Measurements from ENCODE around the gene MRPL12.

MRPL12 gene

GRCh38 chr17:81682565-81683207 is 20.5 kb upstream of the MRPL12 start:
- DNase-seq (ENCODE audit: low read depth, low spot score): no peak

- DNase-seq (ENCODE audit: low read depth, low spot score): no peak
Measured at GRCh38 chr17:81683208-81683583, 20.0 kb upstream of the MRPL12 start.

DNA sequence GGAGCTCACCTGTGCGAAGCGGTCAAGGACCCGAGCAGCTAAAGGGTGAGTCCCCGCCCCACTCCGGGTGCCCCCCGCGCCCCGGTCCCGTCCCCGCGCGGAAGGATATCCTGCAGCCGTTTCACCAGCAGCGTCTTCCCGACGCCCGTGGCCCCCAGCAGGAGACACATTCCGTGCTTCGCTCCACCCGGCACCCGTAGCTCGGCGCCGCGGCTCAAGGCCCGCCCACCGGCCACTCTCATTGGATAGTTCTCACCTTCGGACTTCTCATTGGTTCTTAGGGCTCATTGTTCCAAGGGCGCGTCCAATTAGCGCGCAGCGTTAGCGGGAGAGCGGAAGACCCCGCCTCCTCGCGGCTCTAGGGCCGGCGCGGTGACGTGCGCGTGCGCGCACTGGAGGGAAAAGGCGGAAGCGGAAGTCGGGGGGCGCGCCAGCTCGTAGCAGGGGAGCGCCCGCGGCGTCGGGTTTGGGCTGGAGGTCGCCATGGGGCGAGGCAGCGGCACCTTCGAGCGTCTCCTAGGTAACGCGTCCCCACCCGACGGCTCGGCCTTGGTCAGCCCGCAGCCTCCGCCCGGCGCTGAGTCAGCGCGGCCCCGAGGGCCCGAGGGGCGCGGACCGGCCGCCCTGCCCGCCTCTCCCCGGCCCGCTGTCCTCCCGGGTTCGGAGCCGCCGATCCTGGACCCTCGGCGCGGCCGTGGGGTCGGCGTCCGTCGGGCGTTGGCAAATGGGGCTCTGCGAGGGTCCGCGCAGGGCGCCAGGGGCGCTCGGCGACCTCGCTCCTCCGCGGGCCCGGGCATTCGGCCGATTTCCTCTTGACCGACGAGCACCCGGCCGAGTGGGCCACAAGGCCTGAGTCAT is 19.4 kb upstream of the MRPL12 start, which contains the start of the genes ARL16 and HGS:
Gene ARL16, minus strand, starts transcription at position 214 of the 858 bp plus-strand sequence. Its CDS starts 44 bp downstream, at position 170.
Gene HGS, plus strand, starts transcription at position 428 of the 858 bp plus-strand sequence. Its CDS starts 56 bp downstream, at position 484.
- peak; percentile 100 for DNase-seq (ENCODE audit: low read depth, low spot score)

DNA sequence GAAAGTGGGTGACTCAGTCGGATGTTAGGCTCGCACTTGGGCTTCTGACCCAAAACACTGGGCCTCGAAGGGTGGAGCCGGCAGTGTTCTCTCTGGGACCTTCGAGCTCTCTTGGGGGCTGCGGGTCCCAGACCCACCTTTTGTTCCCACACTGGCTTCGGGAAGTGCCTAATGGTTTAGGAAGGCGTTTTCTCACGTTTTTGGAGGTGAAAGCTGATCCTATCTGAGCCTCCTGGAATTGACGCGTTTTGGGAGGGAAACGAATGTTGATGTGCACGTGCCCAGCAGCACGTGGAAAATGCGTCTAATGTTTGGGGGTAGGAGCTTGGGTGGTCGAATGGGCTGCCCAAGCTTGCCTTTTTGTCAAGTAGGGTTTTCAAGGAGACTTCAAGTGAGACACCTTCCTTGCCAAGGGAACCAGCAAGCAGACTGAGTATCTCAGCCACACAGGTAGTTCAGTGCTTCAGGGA is 18.7 kb upstream of the MRPL12 start:
- no peak for DNase-seq (ENCODE audit: low read depth, low spot score)

DNA sequence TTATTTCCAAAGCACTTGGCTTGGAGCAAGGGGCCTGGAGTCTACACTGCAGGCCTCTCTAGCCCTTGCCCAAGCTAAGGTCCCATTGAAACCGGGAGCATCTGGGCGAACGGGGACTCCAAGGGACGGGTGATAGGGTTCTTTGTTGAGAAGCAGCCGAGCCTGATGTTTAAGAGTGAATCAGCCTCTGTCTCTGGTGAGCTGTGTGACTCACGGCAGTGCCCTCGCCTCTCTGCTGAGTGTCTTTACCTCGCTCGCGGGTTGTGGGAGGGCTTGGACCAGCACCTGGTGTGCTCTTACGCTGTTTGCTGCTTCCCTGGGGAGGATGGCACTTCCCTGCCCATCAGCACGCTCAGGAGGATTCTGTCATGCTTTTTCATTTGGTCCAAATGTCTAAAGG is 18.1 kb upstream of the MRPL12 start:
- no peak for DNase-seq (ENCODE audit: low read depth, low spot score)

GRCh38 chr17:81686614-81687013 is 16.6 kb upstream of the MRPL12 start:
- DNase-seq (ENCODE audit: low read depth, low spot score): no peak

- no peak for DNase-seq (ENCODE audit: low read depth, low spot score)
Measured at GRCh38 chr17:81687770-81688541, 15.2 kb upstream of the MRPL12 start.

DNA sequence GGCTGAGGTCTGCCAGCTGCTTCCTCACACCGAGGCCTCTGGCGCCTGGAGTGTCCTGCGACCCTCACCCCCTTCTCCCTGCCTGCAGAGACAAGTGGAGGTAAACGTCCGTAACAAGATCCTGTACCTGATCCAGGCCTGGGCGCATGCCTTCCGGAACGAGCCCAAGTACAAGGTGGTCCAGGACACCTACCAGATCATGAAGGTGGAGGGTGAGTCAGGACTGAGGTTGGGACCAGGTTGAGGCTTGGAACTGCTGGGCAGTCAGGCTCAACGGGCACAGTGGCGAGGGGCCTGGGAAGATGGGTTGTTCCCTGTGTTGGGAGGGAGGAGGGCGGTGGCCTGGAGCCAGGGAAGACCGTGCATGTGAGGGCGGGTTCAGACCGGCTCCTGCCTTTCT is 14.6 kb upstream of the MRPL12 start:
- no peak for DNase-seq (ENCODE audit: low read depth, low spot score)

DNA sequence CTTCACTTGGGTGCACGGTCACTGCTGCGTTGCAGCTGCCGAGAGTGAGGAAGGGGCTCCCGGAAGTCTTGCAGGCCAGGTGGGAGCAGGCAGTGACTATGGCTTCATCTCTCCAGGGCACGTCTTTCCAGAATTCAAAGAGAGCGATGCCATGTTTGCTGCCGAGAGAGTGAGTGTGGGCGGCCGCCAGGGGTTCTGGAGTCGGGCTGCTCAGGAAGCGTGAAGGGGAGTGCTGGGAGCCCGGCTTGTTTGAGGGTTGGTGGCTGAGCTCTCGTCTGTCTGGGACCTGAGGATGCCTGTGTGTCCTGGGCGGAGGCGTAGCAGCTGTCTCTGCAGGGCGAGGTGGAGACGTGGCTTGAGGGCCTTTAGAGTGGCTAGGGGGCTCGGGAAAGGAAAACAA is 13.1 kb upstream of the MRPL12 start:
- DNase-seq (ENCODE audit: low read depth, low spot score): no peak

DNA sequence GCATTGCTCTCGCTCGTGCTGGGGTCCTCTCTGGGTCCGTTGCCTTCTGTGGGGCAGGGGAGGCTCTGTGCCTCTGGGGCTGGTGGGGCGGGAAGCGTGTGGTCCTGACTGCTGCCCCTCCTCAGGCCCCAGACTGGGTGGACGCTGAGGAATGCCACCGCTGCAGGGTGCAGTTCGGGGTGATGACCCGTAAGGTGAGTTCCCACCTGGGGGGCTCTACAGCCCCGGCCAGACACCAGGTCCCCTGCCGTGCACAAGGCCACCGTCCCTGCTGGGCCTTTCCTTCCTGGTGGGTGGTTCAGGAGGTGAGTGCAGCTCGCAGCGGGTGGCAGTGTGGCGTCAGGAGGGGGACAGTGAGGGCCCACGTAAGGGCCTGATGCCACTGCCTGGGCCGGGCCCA is 12.6 kb upstream of the MRPL12 start:
- no peak for DNase-seq (ENCODE audit: low read depth, low spot score)

- no peak for DNase-seq (ENCODE audit: low read depth, low spot score)
Measured at GRCh38 chr17:81691196-81691595, 12.0 kb upstream of the MRPL12 start.

GRCh38 chr17:81691608-81692007 is 11.6 kb upstream of the MRPL12 start:
- DNase-seq (ENCODE audit: low read depth, low spot score): no peak

DNA sequence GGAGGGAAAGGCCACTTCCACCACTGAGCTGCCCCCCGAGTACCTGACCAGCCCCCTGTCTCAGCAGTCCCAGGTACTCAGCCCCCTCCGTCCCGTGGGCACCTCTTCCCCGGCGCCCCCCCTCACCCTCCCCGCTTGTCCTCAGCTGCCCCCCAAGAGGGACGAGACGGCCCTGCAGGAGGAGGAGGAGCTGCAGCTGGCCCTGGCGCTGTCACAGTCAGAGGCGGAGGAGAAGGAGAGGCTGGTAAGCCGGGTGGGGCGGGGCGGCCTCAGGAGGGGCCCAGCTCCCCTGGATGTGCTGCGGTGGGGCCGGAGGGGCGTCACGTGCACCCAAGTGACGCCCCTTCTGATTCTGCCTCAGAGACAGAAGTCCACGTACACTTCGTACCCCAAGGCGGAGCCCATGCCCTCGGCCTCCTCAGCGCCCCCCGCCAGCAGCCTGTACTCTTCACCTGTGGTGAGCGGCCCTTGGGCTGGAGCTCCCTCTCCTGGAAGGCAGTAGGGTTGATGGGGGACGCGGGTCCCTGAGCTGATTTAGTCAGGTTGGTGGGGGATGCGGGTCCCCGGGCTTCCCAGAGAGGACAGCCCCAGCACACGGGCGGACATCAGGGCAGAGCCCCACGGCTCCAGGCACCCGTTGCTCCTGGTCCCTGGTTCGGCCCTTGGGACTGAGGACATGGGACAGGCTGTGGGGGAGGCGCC is 9.5 kb upstream of the MRPL12 start:
- DNase-seq (ENCODE audit: low read depth, low spot score): no peak

GRCh38 chr17:81694810-81695209 is 8.4 kb upstream of the MRPL12 start:
- DNase-seq (ENCODE audit: low read depth, low spot score): no peak

- DNase-seq (ENCODE audit: low read depth, low spot score): no peak
Measured at GRCh38 chr17:81695211-81695610, 8.0 kb upstream of the MRPL12 start.

DNA sequence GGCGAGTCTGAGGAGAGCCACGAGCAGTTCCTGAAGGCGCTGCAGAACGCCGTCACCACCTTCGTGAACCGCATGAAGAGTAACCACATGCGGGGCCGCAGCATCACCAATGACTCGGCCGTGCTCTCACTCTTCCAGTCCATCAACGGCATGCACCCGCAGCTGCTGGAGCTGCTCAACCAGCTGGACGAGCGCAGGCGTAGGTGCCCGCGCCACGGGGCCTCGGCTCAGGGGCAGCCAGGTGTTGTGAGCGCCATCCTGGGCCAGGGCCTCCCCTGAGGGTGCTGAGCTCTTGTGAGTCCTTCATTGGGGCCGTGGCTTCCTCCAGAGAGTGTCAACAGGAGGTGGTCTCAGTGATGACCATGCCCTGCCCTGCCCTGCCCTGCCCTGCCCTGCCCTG is 7.4 kb upstream of the MRPL12 start:
- no peak for DNase-seq (ENCODE audit: low read depth, low spot score)

DNA sequence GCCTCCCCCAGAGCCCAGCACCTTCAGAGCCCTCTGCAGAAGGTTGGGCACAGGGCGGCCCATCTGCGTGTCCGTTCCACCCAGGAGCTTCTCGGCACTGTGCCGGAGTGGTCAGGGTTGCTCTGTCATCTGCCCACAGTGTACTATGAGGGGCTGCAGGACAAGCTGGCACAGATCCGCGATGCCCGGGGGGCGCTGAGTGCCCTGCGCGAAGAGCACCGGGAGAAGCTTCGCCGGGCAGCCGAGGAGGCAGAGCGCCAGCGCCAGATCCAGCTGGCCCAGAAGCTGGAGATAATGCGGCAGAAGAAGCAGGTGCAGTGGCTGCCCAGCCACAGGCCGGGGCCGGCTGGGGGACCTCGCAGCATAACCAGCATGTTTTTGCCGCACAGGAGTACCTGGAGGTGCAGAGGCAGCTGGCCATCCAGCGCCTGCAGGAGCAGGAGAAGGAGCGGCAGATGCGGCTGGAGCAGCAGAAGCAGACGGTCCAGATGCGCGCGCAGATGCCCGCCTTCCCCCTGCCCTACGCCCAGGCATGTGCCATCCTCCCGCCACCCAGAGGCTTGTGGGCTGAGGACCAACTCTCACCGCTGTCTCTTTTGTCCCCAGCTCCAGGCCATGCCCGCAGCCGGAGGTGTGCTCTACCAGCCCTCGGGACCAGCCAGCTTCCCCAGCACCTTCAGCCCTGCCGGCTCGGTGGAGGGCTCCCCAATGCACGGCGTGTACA is 6.8 kb upstream of the MRPL12 start:
- DNase-seq (ENCODE audit: low read depth, low spot score): no peak

GRCh38 chr17:81697261-81698044 is 5.7 kb upstream of the MRPL12 start:
- no peak for DNase-seq (ENCODE audit: low read depth, low spot score)

- DNase-seq (ENCODE audit: low read depth, low spot score): no peak
Measured at GRCh38 chr17:81700353-81701287, 2.5 kb upstream of the MRPL12 start.
